HepG2 (cell line): ENCODE data around the gene NCS1. TPM values are rescaled to one million over a fixed set of nuclear protein-coding genes. Genes with fewer than 3 reads are reported as not detected.

Experiments
- ATAC-seq: fragments of 200-7000 bp; cut with Tn5 transposase; 3 replicates; pipeline ENCODE4 v1.9.1; 2020; ENCODE audit warnings: mild to moderate bottlenecking, moderate library complexity
- BruUV-seq: library from RNA; stranded (reverse); fragments of 400-500 nt; replicated peaks from 2 replicates; lab custom pipeline; 2021; lab: Mats Ljungman, UMichigan
- CTCF ChIA-PET: fragments of 300-600 bp; formaldehyde crosslinking; extraction: SDS; loops from one replicate; lab custom pipeline; 2021; ENCODE audit warnings: low total read pairs, inconsistent platforms, low intra/inter-chr PET ratio; lab: Yijun Ruan, JAX
- POLR2A ChIA-PET: fragments of 350-600 bp; sonication (Branson Sonifier 250); formaldehyde crosslinking; loops from one replicate; lab custom pipeline; 2020; ENCODE audit warnings: antibody characterized with exemption, inconsistent platforms; lab: Yijun Ruan, JAX
- DNase-seq: peaks from one replicate; pipeline ENCODE4 v3.0.0-alpha.2; 2015; ENCODE audit warnings: low spot score
- FAIRE-seq: peaks from 3 replicates; lab custom pipeline; 2011; peaks lifted over from hg19 to GRCh38; lab: Jason Lieb, UNC
- H2AFZ ChIP-seq: one replicate; pipeline ENCODE4 v1.6.1; 2011; ENCODE audit warnings: low read length, inconsistent platforms
- H3K27ac ChIP-seq: fragments of 300-600 bp; 3 replicates; pipeline ENCODE4 v1.8.0; 2011; ENCODE audit warnings: mixed run types, mild to moderate bottlenecking, mixed read lengths, low read length, inconsistent platforms; ENCODE audit not compliant: insufficient read depth; ENCODE audit errors: extremely low read length
- H3K27me3 ChIP-seq, 2 experiments: fragments of 200-600 bp in 1 of 2; 2 replicates in 1 of 2; 3 replicates in 1 of 2; pipeline versions ENCODE4 v1.6.0 to v1.8.0; 2011; ENCODE audit warnings: low read length in 2 of 2, mild to moderate bottlenecking in 2 of 2, moderate library complexity in 2 of 2, inconsistent platforms in 1 of 2; ENCODE audit not compliant: insufficient read depth in 2 of 2, control insufficient read depth in 1 of 2
- H3K36me3 ChIP-seq, 2 experiments: fragments of 200-600 bp in 1 of 2; replicated peaks in 1 of 2; 2 replicates in 1 of 2; 3 replicates in 1 of 2; pipeline versions ENCODE4 v1.5.1 to v1.8.0; 2011; ENCODE audit warnings: low read length in 2 of 2, inconsistent platforms in 1 of 2; ENCODE audit not compliant: insufficient read depth in 2 of 2, control insufficient read depth in 1 of 2
- H3K4me1 ChIP-seq: 2 replicates; pipeline ENCODE4 v1.5.1; 2012; ENCODE audit warnings: low read length, inconsistent platforms; ENCODE audit not compliant: insufficient read depth
- H3K4me2 ChIP-seq: 2 replicates; pipeline ENCODE4 v1.6.0; 2011; ENCODE audit warnings: low read depth, low read length, inconsistent platforms
- H3K4me3 ChIP-seq, 3 experiments: fragments of 200-600 bp in 1 of 3; sonication (generic), shearing (Covaris generic) in 1 of 3; replicated peaks in 1 of 3; 2 replicates each; pipeline ENCODE4 v1.5.1; 2011 to 2016; ENCODE audit warnings: low read length in 3 of 3, inconsistent platforms in 2 of 3, low read depth in 2 of 3, mild to moderate bottlenecking in 2 of 3, control low read depth in 1 of 3, mixed read lengths in 1 of 3; ENCODE audit not compliant: insufficient read depth in 1 of 3
- H3K79me2 ChIP-seq: one replicate; pipeline ENCODE4 v1.6.1; 2011; ENCODE audit warnings: low read length, inconsistent platforms; ENCODE audit not compliant: insufficient read depth
- H3K9ac ChIP-seq: 2 replicates; pipeline ENCODE4 v1.6.0; 2011; ENCODE audit warnings: mild to moderate bottlenecking, low read depth, low read length, inconsistent platforms; ENCODE audit not compliant: insufficient read depth
- H3K9me3 ChIP-seq: 2 replicates; pipeline ENCODE4 v1.5.1; 2012; ENCODE audit warnings: mild to moderate bottlenecking, low read length
- H4K20me1 ChIP-seq: 2 replicates; pipeline ENCODE4 v1.6.0; 2011; ENCODE audit warnings: inconsistent platforms, mild to moderate bottlenecking, low read length, moderate library complexity; ENCODE audit not compliant: insufficient read depth
- GATA4 ChIP-seq: sonication (generic); IDR thresholded peaks from 2 replicates; pipeline ENCODE4 v1.6.1; 2016; ENCODE audit warnings: antibody characterized with exemption, low read depth, borderline replicate concordance
- HNRNPH1 ChIP-seq: fragments of 200-400 bp; formaldehyde crosslinking; optimal IDR thresholded peaks from 2 replicates; pipeline ENCODE3; 2017; ENCODE audit warnings: mild to moderate bottlenecking, low read depth, low read length
- MEIS2 ChIP-seq: sonication (generic); formaldehyde crosslinking; IDR thresholded peaks from 2 replicates; pipeline ENCODE4 v1.9.0; 2021; ENCODE audit warnings: mild to moderate bottlenecking, missing genetic modification reagents
- MTA1 ChIP-seq: sonication (generic); formaldehyde crosslinking; IDR thresholded peaks from 2 replicates; pipeline ENCODE4 v1.4.0; 2020; ENCODE audit warnings: missing genetic modification reagents, mild to moderate bottlenecking, borderline replicate concordance
- NONO ChIP-seq, 2 experiments: fragments of 450-650 bp in 1 of 2; sonication (generic) in 1 of 2; formaldehyde crosslinking in 1 of 2; IDR thresholded peaks in 1 of 2; conservative IDR thresholded peaks in 1 of 2; 2 replicates each; pipeline versions ENCODE4 v1.6.1 to v1.8.0; 2017 to 2022; ENCODE audit warnings: mild to moderate bottlenecking in 1 of 2, missing genetic modification reagents in 1 of 2, moderate library complexity in 1 of 2
- RFXAP ChIP-seq: sonication (generic); formaldehyde crosslinking; IDR thresholded peaks from 2 replicates; pipeline ENCODE4 v1.4.0; 2020; ENCODE audit warnings: missing genetic modification reagents, borderline replicate concordance
- TEAD2 ChIP-seq: sonication (generic); formaldehyde crosslinking; IDR thresholded peaks from 2 replicates; pipeline ENCODE4 v1.9.0; 2021; ENCODE audit warnings: missing genetic modification reagents
- ZMYM3 ChIP-seq: sonication (generic); formaldehyde crosslinking; IDR thresholded peaks from 2 replicates; pipeline ENCODE4 v1.5.1; 2020; ENCODE audit warnings: mild to moderate bottlenecking, missing genetic modification reagents
- ZZZ3 ChIP-seq: sonication (generic); formaldehyde crosslinking; IDR thresholded peaks from 2 replicates; pipeline ENCODE4 v1.4.0; 2020; ENCODE audit warnings: missing genetic modification reagents, mild to moderate bottlenecking, borderline replicate concordance
- WGBS: methylation state at CpG from one replicate; pipeline ENCODE4 v1.1.6; 2017; ENCODE audit warnings: low lambda C conversion rate; 5-methylcytosine and 5-hydroxymethylcytosine counted together
- in situ Hi-C: cut with HindIII; loops from 2 replicates; pipeline ENCODE4 v1.10.0; 2017; ENCODE audit warnings: low pct_unique_long_range_greater_than_20kb; ENCODE audit not compliant: extremely low pct_ligation_motif_present
- intact Hi-C: fragments of 100-400 bp; cut with micrococcal nuclease; formaldehyde crosslinking; loops from one replicate; pipeline ENCODE4 v1.10.0; 2022; ENCODE audit not compliant: unreplicated experiment
- polyA plus RNA-seq, 8 experiments: library from polyadenylated mRNA; depleted of rRNA in 3 of 8; stranded (reverse) in 7 of 8; unstranded in 1 of 8; fragments of >200 nt; fragmentation: Illumina TruSeq in 4 of 8; extraction: Trizol in 4 of 8; gene quantifications; 2 replicates each; pipeline versions ENCODE4 v1.2.1 to v1.2.3, GENCODE V29; 2011 to 2016; ENCODE audit warnings: low read depth in 4 of 8, missing spikeins in 1 of 8, mixed read lengths in 1 of 8; ENCODE audit not compliant: insufficient read depth in 1 of 8
- total RNA-seq, 5 experiments: library from RNA; depleted of rRNA; stranded (reverse); fragments of >200 nt; fragmentation: Illumina TruSeq; extraction: Trizol; gene quantifications; 2 replicates each; pipeline ENCODE4 v1.2.3, GENCODE V29; 2016; ENCODE audit warnings: low read depth in 1 of 5
- TF ChIP-seq, protein P1 (sequence below): sonication (generic); formaldehyde crosslinking; IDR thresholded peaks from 2 replicates; pipeline ENCODE4 v1.5.0; 2020; ENCODE audit warnings: mild to moderate bottlenecking, missing genetic modification reagents, borderline replicate concordance

NCS1 gene
- total and polyA plus RNA-seq, 2 of the 13 experiments (the other 11 are each of a cell fraction or from before 2014, with no cell fraction given) = 4.7 to 6.1 TPM

DNA sequence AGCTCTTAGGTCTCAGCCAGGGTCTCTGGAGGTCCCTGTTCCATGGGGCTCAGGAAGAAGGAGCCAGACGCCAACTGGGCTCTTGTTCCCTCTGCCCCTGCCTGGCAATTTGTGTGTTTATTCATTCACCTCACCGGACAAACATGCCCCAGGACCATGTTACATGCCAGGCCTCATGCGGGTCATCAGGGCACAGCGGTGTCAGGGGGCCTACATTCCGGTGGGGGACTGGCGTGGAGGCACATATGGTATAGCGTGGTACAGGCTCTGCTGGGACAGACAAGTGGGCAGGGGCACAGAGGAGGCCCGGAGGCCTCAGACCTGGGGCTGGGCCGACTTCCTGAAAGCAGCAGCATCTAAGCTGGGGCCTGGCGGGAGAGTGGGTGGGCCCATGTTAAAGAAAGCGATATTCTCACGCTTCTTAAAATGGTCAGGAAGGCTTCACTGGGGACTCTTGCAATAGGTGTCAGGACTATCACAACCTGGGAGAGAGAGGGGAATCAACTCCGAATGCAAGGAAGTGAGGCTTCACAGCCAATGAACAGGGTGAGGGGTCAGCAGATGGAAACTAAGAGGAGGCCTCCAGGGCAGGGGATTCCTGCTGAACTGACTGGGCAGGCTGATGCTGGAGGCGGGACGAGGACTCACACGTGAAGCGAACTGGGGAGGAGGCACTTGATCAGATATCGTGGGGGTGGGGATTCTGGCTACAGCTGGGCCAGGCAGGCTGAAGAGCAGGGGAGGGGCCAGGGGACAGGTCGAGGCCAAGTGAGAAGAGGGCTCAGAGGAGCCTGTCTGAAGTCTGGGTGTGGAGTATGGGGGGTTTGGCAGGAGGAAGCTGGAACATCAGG is 41.9 kb downstream of the NCS1 start:
- intact Hi-C loops = no loop called here

DNA sequence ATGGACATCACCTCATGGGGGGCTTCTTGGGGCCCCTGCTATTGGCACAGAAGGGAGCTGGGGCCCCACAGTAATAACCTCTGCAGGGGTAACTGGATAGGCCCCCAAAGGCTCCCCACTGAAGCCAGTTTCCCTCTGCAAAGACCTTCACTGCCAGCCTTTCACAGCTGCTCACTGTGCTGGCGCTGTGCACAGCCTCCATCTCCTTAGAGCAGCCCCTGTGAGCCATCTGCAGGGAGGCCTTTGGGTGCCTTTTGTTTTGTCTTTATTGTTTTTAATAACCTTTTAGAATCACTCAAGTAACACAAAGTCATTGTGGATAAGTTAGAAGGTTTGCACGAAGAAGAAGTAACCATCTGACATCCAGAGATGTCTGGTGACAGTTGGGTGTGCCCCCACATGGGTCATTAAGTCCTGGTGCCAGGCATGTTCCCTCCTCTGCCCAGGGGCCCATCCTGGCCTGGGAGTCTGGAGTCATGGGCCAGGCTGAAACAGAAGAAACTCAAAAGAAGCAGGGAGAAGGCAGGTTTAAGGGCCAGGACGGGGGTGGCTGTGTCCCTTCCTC is 42.7 kb downstream of the NCS1 start:
- no peaks in the 10 kb centered on the region for H3K36me3 ChIP-seq
- WGBS = 59% methylated on average over 3 of the region's 3 CpGs
- ChIA-PET POLR2A (no interaction called here), CTCF (no interaction called here)
- no peaks in the 10 kb centered on the region for H3K27me3 ChIP-seq
- no peak for FAIRE-seq
- H3K4me1 ChIP-seq = no peaks in the 10 kb centered on the region
- in situ Hi-C loops (no loop called here), intact Hi-C loops (no loop called here)
- no peaks in the 10 kb centered on the region for H3K9me3 ChIP-seq
- H3K9ac ChIP-seq = no peak overlapping the region
- H3K4me3 ChIP-seq = no peak overlapping the region
- DNase-seq = no peak
- H3K27ac ChIP-seq = no peak overlapping the region
- no peaks in the 10 kb centered on the region for H4K20me1 ChIP-seq
- BruUV-seq = no TSS peak
- H2AFZ ChIP-seq = no peak overlapping the region
- no peak for ATAC-seq
- H3K79me2 ChIP-seq = no peaks in the 10 kb centered on the region
- no peak overlapping the region for H3K4me2 ChIP-seq
- TF ChIP-seq TEAD2 (CRISPR knock-in tag) = no peak
- TF ChIP-seq GATA4 = no peak
- TF ChIP-seq MTA1 (CRISPR knock-in tag) = no peak
- TF ChIP-seq ZZZ3 = no peak
- TF ChIP-seq, protein P1, sequence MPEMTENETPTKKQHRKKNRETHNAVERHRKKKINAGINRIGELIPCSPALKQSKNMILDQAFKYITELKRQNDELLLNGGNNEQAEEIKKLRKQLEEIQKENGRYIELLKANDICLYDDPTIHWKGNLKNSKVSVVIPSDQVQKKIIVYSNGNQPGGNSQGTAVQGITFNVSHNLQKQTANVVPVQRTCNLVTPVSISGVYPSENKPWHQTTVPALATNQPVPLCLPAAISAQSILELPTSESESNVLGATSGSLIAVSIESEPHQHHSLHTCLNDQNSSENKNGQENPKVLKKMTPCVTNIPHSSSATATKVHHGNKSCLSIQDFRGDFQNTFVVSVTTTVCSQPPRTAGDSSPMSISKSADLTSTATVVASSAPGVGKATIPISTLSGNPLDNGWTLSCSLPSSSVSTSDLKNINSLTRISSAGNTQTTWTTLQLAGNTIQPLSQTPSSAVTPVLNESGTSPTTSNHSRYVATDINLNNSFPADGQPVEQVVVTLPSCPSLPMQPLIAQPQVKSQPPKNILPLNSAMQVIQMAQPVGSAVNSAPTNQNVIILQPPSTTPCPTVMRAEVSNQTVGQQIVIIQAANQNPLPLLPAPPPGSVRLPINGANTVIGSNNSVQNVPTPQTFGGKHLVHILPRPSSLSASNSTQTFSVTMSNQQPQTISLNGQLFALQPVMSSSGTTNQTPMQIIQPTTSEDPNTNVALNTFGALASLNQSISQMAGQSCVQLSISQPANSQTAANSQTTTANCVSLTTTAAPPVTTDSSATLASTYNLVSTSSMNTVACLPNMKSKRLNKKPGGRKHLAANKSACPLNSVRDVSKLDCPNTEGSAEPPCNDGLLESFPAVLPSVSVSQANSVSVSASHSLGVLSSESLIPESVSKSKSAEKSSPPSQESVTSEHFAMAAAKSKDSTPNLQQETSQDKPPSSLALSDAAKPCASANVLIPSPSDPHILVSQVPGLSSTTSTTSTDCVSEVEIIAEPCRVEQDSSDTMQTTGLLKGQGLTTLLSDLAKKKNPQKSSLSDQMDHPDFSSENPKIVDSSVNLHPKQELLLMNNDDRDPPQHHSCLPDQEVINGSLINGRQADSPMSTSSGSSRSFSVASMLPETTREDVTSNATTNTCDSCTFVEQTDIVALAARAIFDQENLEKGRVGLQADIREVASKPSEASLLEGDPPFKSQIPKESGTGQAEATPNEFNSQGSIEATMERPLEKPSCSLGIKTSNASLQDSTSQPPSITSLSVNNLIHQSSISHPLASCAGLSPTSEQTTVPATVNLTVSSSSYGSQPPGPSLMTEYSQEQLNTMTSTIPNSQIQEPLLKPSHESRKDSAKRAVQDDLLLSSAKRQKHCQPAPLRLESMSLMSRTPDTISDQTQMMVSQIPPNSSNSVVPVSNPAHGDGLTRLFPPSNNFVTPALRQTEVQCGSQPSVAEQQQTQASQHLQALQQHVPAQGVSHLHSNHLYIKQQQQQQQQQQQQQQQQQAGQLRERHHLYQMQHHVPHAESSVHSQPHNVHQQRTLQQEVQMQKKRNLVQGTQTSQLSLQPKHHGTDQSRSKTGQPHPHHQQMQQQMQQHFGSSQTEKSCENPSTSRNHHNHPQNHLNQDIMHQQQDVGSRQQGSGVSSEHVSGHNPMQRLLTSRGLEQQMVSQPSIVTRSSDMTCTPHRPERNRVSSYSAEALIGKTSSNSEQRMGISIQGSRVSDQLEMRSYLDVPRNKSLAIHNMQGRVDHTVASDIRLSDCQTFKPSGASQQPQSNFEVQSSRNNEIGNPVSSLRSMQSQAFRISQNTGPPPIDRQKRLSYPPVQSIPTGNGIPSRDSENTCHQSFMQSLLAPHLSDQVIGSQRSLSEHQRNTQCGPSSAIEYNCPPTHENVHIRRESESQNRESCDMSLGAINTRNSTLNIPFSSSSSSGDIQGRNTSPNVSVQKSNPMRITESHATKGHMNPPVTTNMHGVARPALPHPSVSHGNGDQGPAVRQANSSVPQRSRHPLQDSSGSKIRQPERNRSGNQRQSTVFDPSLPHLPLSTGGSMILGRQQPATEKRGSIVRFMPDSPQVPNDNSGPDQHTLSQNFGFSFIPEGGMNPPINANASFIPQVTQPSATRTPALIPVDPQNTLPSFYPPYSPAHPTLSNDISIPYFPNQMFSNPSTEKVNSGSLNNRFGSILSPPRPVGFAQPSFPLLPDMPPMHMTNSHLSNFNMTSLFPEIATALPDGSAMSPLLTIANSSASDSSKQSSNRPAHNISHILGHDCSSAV (CRISPR knock-in tag) = no peak
- TF ChIP-seq MEIS2 (CRISPR knock-in tag) = no peak
- TF ChIP-seq ZMYM3 (CRISPR knock-in tag) = no peak

More for the DNA sequence above, 41.9 kb downstream of the NCS1 start:
- H3K27me3 ChIP-seq = no peaks in the 10 kb centered on the region
- in situ Hi-C loops = no loop called here
- DNase-seq = no peak
- no peaks in the 10 kb centered on the region for H3K79me2 ChIP-seq
- no peaks in the 10 kb centered on the region for H3K36me3 ChIP-seq
- BruUV-seq = no TSS peak
- no peak for ATAC-seq
- no peak overlapping the region for H3K4me3 ChIP-seq
- ChIA-PET POLR2A (no interaction called here), CTCF (no interaction called here)
- H4K20me1 ChIP-seq = no peaks in the 10 kb centered on the region
- 69% methylated on average over 19 of the region's 19 CpGs for WGBS
- no peak for TF ChIP-seq HNRNPH1
- no peak for TF ChIP-seq NONO (IDR thresholded peaks at IDR 0.05)
- TF ChIP-seq NONO (CRISPR knock-in tag; conservative IDR thresholded peaks at IDR 0.05) = no peak
- TF ChIP-seq RFXAP (CRISPR knock-in tag) = no peak
- H3K4me2 ChIP-seq = no peak overlapping the region
- H2AFZ ChIP-seq = no peak overlapping the region
- no peak overlapping the region for H3K27ac ChIP-seq
- no peak for FAIRE-seq
- H3K4me1 ChIP-seq = no peaks in the 10 kb centered on the region
- no peaks in the 10 kb centered on the region for H3K9me3 ChIP-seq
- H3K9ac ChIP-seq = no peak overlapping the region
